NCI-H774 (cell line): Measurements from ENCODE around the gene DOCK10.

Source experiments
- DNase-seq: peaks from one replicate; lab custom pipeline; 2025; lab: John Stamatoyannopoulos, UW

The DOCK10 gene

GRCh38 chr2:225011585-225011984, 30.7 kb downstream of the DOCK10 start:
- DNase-seq = no peak

- DNase-seq = no peak
These were observed 31.5 kb downstream of the DOCK10 start for GRCh38 chr2:225010804-225011203.

- no peak for DNase-seq
These were observed 32.5 kb downstream of the DOCK10 start for GRCh38 chr2:225009768-225010167.

DNA sequence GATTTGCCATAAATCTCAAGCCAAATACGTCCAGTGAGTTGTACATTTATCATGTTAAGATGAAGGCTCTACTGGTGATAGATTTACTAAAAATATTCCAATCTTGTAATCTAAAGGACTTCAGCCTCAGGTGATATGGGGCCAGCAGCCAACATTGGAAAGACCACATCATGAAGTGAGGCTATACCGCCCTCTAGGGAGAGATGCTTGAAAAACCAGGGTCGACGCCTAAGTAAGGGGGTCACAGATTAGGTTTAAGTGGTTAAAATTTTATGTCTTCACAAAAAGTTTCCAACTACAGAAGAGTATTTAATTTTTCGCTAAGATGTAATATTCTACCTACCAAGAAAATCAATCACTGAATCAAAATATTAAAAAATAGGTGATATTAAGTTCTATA, 33.3 kb downstream of the DOCK10 start:
- DNase-seq = no peak

- no peak for DNase-seq
These were observed 34.0 kb downstream of the DOCK10 start for GRCh38 chr2:225008179-225008856.

GRCh38 chr2:225006730-225007129, 35.5 kb downstream of the DOCK10 start:
- DNase-seq = no peak

DNA sequence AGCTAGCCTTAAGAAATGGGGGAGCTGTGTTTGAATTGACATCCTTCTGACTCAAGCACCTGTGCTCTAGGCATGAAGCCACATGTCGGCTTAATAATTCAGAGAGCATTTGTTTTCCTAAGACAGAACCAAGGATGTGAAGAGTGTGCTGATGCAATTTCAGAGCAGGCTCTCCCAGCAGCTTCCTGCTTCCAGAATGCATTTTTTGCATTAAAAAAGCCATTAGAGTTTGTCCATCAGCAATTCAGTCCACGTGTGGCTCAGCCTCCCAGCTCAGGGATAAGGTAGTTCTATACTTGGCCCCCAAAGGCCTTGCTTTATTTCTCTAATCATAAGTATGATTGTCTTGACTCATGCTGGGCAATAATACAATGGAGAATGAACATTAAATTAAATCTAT, 37.7 kb downstream of the DOCK10 start:
- no peak for DNase-seq

GRCh38 chr2:225002656-225003045, 39.6 kb downstream of the DOCK10 start:
- peak; percentile 9 for DNase-seq

DNA sequence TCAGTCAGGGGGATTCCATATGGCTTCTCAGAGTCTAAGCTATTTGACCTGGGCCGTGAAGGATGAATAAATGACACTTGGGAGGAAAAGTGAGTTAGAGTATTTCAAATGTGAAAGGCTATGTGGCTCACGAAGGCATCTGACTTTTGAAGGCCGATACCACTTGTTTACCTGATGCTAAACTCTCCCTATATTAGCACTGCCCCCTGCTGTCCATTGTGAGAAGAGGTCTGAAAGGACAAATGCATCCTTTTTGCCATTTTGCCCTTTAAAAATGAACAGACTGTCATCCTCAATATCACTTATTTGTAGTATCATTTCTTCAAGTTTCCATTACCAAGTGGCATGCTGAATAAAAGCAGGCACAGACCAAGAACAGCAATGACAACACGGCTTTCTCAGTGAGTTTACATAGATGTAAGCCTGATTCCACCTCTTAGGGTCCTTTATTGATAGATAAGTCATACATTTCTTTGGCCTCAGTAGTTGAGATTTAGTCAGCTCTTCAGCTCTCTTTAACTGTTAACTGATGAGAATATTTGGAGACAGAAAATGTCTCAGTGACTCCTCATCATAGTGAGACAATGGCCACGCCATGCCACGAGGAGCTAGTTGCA, 40.1 kb downstream of the DOCK10 start:
- peak; percentile 66 for DNase-seq

DNA sequence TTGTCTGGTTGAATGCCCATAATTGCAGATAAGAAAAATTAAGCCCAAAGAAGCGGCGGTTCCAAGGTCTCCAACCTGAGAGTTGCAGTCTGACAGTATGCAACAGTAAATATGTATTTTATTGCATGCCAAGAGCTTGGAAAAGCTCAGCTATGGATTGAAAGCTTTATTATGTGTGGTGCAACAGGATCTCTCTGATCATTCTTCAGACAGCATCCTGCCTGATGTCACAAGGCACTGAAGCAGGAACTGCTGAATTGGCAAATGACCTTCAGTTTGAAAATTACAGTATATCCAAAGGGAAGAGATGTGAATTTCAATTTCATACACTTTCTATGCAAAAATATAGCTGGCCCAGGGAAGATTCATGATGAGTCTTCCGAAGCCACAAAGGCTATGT, 42.5 kb downstream of the DOCK10 start:
- no peak for DNase-seq

GRCh38 chr2:224999321-224999720, 42.9 kb downstream of the DOCK10 start:
- no peak for DNase-seq

DNA sequence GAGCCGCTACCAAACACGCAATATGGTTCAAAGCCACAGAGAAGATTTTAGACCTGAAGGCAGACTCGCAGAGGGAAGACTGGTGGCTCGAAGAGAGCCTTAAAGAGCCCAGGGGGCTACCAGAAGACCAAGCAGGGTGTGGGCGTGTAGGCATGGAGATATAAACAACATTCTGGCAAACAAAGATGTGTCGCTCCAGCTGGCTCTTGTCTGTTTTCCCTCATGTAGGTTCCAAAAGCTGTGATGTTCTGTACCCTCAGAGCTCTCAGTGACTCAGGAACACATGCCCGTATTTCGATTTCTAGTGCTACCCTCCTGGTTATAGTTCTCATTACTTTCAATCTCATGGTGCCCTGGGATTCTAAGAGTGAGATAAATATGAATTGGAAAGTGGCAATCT, 44.5 kb downstream of the DOCK10 start:
- DNase-seq = no peak

GRCh38 chr2:224995419-224995818, 46.8 kb downstream of the DOCK10 start:
- no peak for DNase-seq

GRCh38 chr2:224994242-224994823, 47.9 kb downstream of the DOCK10 start:
- no peak for DNase-seq

- DNase-seq = no peak
These were observed 51.6 kb downstream of the DOCK10 start for GRCh38 chr2:224990710-224991109.

DNA sequence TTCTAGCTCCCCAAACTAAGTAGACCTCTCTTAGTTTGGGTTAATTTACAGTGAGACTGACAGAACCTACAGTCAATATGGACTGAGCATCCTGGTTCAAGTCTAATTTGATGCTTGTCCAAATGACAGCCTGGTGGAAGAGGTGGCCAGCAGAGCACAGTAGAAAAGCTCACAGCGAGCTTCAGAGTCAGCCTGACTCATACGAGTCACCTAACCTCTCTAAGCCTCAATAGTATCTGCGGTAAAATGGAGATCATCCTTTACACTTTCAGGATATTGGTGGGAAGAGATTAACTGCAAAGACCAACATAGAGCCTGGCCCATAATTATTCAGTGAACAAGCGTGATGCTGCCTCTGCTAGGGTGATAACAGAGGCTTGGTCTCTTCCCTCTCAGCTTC, 54.5 kb downstream of the DOCK10 start:
- no peak for DNase-seq

DNA sequence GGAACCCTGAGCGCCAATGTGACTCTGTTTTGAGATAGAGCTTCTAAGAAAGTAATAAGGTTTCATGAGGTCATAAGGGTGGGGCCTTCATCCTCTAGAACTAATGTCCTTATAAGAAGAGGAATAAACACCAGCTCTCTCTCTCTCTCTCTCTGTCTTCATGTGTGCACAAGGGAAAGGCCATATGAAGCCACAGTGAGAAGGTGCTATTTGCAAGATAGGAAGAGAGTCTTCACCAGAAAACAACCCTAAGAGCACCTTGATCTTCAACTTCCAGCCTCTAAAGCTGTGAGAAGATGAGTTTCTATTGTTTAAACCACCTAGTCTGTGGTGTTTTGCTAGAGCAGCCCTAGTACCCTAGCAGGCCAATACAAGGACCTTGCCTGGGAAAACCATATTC, 55.8 kb downstream of the DOCK10 start:
- DNase-seq = no peak

GRCh38 chr2:224984637-224985036, 57.6 kb downstream of the DOCK10 start:
- DNase-seq = no peak

DNA sequence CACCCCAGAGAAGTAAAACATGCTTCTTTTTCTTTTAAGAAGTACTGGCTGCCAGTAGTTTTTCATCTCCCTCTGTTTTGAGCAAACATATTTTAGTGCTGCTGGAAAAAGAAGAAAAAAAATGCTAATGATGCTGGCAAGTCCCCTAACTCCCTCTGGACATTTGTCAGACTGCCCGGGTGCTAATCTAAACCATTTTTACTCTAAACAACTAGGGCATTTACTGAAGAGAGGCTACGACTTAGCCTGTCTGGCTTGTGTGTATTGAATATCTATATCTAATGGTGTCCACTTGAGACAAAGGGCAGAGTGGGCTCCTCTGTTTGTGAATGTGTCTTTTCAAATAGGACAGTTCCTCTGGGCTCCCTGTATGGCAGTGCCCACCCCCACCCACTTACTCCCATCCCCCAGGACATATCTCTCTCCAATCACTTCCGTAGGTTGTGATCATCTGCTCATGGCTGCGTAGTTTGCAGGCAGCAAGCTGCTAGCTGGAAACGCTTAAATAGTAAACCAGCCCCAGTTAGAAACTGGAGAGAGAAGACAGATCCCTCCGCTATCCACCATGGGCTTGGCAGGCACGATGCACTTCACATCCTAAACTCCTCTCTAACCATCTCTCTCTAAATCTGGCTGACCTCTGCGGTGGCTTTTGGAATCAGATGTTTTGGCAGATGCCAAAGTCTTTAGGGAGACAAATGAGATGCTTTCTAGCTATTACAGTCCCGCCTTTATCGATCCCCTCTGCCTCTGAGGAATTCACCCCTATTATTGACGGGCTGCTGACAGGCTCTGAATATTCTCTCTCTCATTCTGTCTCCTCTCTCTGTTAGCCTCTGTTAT, 58.3 kb downstream of the DOCK10 start:
- DNase-seq = no peak

DNA sequence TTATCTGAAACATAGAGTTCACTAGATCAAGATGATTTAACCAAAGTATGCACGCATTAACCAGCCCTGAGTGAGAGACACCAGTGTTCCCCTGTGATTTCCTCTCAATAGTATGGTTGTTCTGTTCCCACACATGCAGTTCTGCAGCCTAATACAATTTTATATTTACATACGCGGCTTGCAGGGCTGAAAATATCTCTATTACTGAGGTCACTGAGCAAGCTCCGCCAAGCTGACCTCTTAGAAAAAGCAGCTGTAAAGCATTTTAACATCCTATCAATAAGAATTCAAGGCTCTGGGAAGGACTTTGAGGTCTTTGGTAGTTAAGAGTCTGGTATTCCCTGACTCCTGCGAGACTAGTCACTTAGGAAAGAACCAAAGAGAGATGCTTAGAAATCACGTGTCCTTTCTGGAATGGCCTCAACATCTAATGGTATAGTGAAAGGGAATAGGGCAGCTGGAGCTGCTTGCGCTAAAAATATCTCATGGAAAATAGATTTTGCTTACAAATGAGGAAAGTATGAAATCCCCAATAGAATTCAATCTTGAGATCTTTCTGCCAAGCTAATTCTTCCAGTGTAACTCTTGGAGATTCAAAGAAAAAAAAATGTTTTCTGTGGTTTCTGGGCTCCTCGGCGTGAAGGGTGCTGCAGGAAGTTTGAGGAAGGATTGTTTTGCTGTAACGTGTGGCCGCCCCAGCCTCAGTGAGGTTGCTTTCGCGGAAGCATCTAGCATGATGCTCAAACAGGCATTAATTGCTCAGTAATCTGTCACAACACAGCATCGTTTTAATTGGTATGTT, 59.2 kb downstream of the DOCK10 start:
- peak; percentile 40 for DNase-seq

GRCh38 chr2:224982226-224982625, 60.0 kb downstream of the DOCK10 start:
- DNase-seq = peak; percentile 41
